SH-SY5Y (cell line): ENCODE results near the gene PSPH.

Experiments
- GATA2 ChIP-seq: IDR thresholded peaks from 2 replicates; pipeline ENCODE4 v1.6.1; 2011; ENCODE audit warnings: mild to moderate bottlenecking, low read depth, low read length
- GATA3 ChIP-seq: IDR thresholded peaks from 2 replicates; pipeline ENCODE4 v1.6.1; 2011; ENCODE audit warnings: low read depth, mild to moderate bottlenecking, low read length, moderate library complexity

- TF ChIP-seq GATA2 (no peak), GATA3 (no peak)
Measured at GRCh38 chr7:56009695-56010094, 41.5 kb downstream of the PSPH start.
